ENCODE results near the gene GLI1. TPM values are rescaled to one million over a fixed set of nuclear protein-coding genes. Genes with fewer than 3 reads are reported as not detected.

GLI1 gene
- total RNA-seq, 5 donors from 2014 or later (not counting 1 experiment from before 2014, with no cell fraction given), result 0.53 to 1.6 (median 0.82) TPM

DNA sequence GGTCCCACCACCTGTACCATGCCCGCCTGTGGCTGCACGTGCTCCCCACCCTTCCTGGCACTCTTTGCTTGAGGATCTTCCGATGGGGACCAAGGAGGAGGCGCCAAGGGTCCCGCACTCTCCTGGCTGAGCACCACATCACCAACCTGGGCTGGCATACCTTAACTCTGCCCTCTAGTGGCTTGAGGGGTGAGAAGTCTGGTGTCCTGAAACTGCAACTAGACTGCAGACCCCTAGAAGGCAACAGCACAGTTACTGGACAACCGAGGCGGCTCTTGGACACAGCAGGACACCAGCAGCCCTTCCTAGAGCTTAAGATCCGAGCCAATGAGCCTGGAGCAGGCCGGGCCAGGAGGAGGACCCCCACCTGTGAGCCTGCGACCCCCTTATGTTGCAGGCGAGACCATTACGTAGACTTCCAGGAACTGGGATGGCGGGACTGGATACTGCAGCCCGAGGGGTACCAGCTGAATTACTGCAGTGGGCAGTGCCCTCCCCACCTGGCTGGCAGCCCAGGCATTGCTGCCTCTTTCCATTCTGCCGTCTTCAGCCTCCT lies 3.4 kb upstream of the GLI1 start:
- H3K27ac Mint-ChIP-seq, result no peak overlapping the region
- H3K4me1 ChIP-seq (ENCODE audit: control insufficient read depth in 1 of 2, extremely low read depth in 1 of 2, insufficient read depth in 2 of 2, low read length in 2 of 2), result peaks cover 9 to 40% of the 10 kb centered on the region in 2 experiments
- H3K27me3 Mint-ChIP-seq, result peaks cover 0 to 9% of the 10 kb centered on the region in 2 donors
- WGBS (ENCODE audit: insufficient coverage), result 51% methylated on average over 12 of the region's 15 CpGs
- H3K4me1 Mint-ChIP-seq, result peaks cover 24 to 42% (median 28%) of the 10 kb centered on the region in 3 donors
- H3K36me3 Mint-ChIP-seq, result no peaks in the 10 kb centered on the region
- H3K27me3 ChIP-seq (replicated peaks in 1 of 2; ENCODE audit: control insufficient read depth in 2 of 2, extremely low read depth in 1 of 2, insufficient read depth in 2 of 2, low read length in 1 of 2), result peaks cover 0 to 41% of the 10 kb centered on the region in 2 experiments
- H3K9me3 ChIP-seq, result no peaks in the 10 kb centered on the region
- H3K9me3 Mint-ChIP-seq, result no peaks in the 10 kb centered on the region
- no peaks in the 10 kb centered on the region for H3K36me3 ChIP-seq (ENCODE audit: control insufficient read depth in 2 of 2, extremely low read depth in 1 of 2, insufficient read depth in 1 of 2, low read length in 1 of 2)
- H3K4me3 Mint-ChIP-seq, result peak overlapping the region in 2 of 3 donors; percentile 28 to 42
- no peak overlapping the region for H3K27ac ChIP-seq (ENCODE audit: low read length)
- ATAC-seq (replicated peaks in 1 of 4) (peak in 1 of 4 experiments; percentile 17), DNase-seq (peak in 13 of 35 experiments; percentile 22 to 70 (median 40))
- H3K4me3 ChIP-seq (ENCODE audit: control insufficient read depth in 1 of 2, extremely low read depth in 1 of 2, low read length in 1 of 2), result no peak overlapping the region
- ChIA-PET POLR2A (interaction anchor here in 1 of 2 donors (0.5 to 0.6 kb wide), 2 partner anchors 8 to 24 kb away, joined by 3 to 7 read pairs; partner anchors contain the start of gene ARHGAP9), CTCF (interaction anchor here in 1 of 2 donors (0.5 to 1.2 kb wide), 3 partner anchors 35 to 68 kb away, joined by 3 to 5 read pairs (median 4); no protein-coding TSS in a partner anchor)

- WGBS (ENCODE audit: insufficient coverage), result 93% methylated on average over 3 of the region's 6 CpGs
- POLR2A ChIA-PET, result no interaction called here
- Mint-ChIP-seq H3K4me1 (peaks cover 27 to 49% (median 33%) of the 10 kb centered on the region in 3 donors), H3K36me3 (no peaks in the 10 kb centered on the region), H3K9me3 (no peaks in the 10 kb centered on the region), H3K4me3 (no peak overlapping the region), H3K27ac (no peak overlapping the region), H3K27me3 (peaks cover 0 to 12% of the 10 kb centered on the region in 2 donors)
- DNase-seq, result no peak
- H3K4me1 ChIP-seq (ENCODE audit: control insufficient read depth in 1 of 2, extremely low read depth in 1 of 2, insufficient read depth in 2 of 2, low read length in 2 of 2), result peaks cover 13 to 47% of the 10 kb centered on the region in 2 experiments
- ATAC-seq (replicated peaks in 1 of 4), result no peak
- CTCF ChIA-PET, result interaction anchor here (0.5 to 1.2 kb wide), 3 partner anchors 35 to 192 kb away, joined by 3 to 5 read pairs (median 3); no protein-coding TSS in a partner anchor
- no peak overlapping the region for H3K27ac ChIP-seq (ENCODE audit: low read length)
- H3K9me3 ChIP-seq, result no peaks in the 10 kb centered on the region
- H3K36me3 ChIP-seq (ENCODE audit: control insufficient read depth in 2 of 2, extremely low read depth in 1 of 2, insufficient read depth in 1 of 2, low read length in 1 of 2), result no peaks in the 10 kb centered on the region
- no peak overlapping the region for H3K4me3 ChIP-seq (ENCODE audit: control insufficient read depth in 1 of 2, extremely low read depth in 1 of 2, low read length in 1 of 2)
- peaks cover 0 to 46% of the 10 kb centered on the region in 2 experiments for H3K27me3 ChIP-seq (replicated peaks in 1 of 2; ENCODE audit: control insufficient read depth in 2 of 2, extremely low read depth in 1 of 2, insufficient read depth in 2 of 2, low read length in 1 of 2)
Observed at GRCh38 chr12:57456737-57457490, 2.7 kb upstream of the GLI1 start.

DNA sequence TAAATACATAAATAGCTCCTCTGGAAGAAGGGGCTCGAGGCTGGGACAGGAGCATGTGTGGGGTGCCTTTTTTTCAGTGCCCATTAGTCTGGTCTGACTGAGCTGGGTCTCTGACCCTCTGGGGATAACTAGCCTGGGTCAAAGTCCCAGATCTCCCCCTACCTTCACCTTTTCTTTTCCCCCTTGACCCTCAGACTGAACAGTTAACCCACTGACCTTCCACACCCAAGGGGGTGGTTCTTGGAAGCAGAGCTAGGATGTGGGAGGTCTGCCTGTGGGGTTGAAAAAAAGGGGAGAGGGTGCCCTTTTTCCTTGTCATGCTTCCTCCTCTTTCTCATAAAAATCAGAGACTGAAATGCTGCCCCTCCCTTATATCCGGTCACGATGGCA lies 925 bp upstream of the GLI1 start:
- H3K4me1 Mint-ChIP-seq, result peaks cover 38 to 59% (median 46%) of the 10 kb centered on the region in 3 donors
- no peaks in the 10 kb centered on the region for H3K9me3 Mint-ChIP-seq
- ATAC-seq (replicated peaks in 1 of 4) (no peak), DNase-seq (no peak)
- ChIA-PET POLR2A (interaction anchor here in 1 of 2 donors (0.7 to 1.1 kb wide), 4 partner anchors 20 to 54 kb away, joined by 3 to 5 read pairs (median 3); no protein-coding TSS in a partner anchor), CTCF (interaction anchor here (0.5 to 5.8 kb wide), 39 partner anchors 8 to 796 kb away, joined by 3 to 53 read pairs (median 4); partner anchors contain the start of genes ARHGAP9 (in 2 of the 2) and SHMT2 (in 1 of the 2))
- H3K27me3 Mint-ChIP-seq, result peaks cover 0 to 18% of the 10 kb centered on the region in 2 donors
- peak overlapping the region; percentile 73 for H3K27ac ChIP-seq (ENCODE audit: low read length)
- no peaks in the 10 kb centered on the region for H3K9me3 ChIP-seq
- WGBS (ENCODE audit: insufficient coverage), result no CpG with 5 or more reads among the region's 3 CpGs
- H3K4me1 ChIP-seq (ENCODE audit: control insufficient read depth in 1 of 2, extremely low read depth in 1 of 2, insufficient read depth in 2 of 2, low read length in 2 of 2), result peaks cover 16 to 58% of the 10 kb centered on the region in 2 experiments
- peak overlapping the region; percentile 92 to 93 for H3K4me3 ChIP-seq (ENCODE audit: control insufficient read depth in 1 of 2, extremely low read depth in 1 of 2, low read length in 1 of 2)
- no peaks in the 10 kb centered on the region for H3K36me3 Mint-ChIP-seq
- H3K4me3 Mint-ChIP-seq, result peak overlapping the region; percentile 81 to 95 (median 94)
- H3K27ac Mint-ChIP-seq, result peak overlapping the region; percentile 95 to 97
- H3K27me3 ChIP-seq (replicated peaks in 1 of 2; ENCODE audit: control insufficient read depth in 2 of 2, extremely low read depth in 1 of 2, insufficient read depth in 2 of 2, low read length in 1 of 2), result peaks cover 0 to 36% of the 10 kb centered on the region in 2 experiments
- no peaks in the 10 kb centered on the region for H3K36me3 ChIP-seq (ENCODE audit: control insufficient read depth in 2 of 2, extremely low read depth in 1 of 2, insufficient read depth in 1 of 2, low read length in 1 of 2)

GRCh38 chr12:57459055-57459749 lies 383 bp upstream of the GLI1 start:
- peak overlapping the region; percentile 81 to 95 (median 94) for H3K4me3 Mint-ChIP-seq
- Histone ChIP-seq H3K27me3 (replicated peaks in 1 of 2; ENCODE audit: control insufficient read depth in 2 of 2, extremely low read depth in 1 of 2, insufficient read depth in 2 of 2, low read length in 1 of 2) (peaks cover 0 to 39% of the 10 kb centered on the region in 2 experiments), H3K36me3 (ENCODE audit: control insufficient read depth in 2 of 2, extremely low read depth in 1 of 2, insufficient read depth in 1 of 2, low read length in 1 of 2) (no peaks in the 10 kb centered on the region), H3K27ac (ENCODE audit: low read length) (peak overlapping the region; percentile 73), H3K9me3 (no peaks in the 10 kb centered on the region), H3K4me3 (ENCODE audit: control insufficient read depth in 1 of 2, extremely low read depth in 1 of 2, low read length in 1 of 2) (peak overlapping the region; percentile 92 to 93), H3K4me1 (ENCODE audit: control insufficient read depth in 1 of 2, extremely low read depth in 1 of 2, insufficient read depth in 2 of 2, low read length in 2 of 2) (peaks cover 16 to 58% of the 10 kb centered on the region in 2 experiments)
- ChIA-PET POLR2A (interaction anchor here (0.6 to 1.1 kb wide), 5 partner anchors 19 to 54 kb away, joined by 3 to 5 read pairs (median 3); no protein-coding TSS in a partner anchor), CTCF (interaction anchor here (0.5 to 5.8 kb wide), 40 partner anchors 9 to 797 kb away, joined by 3 to 53 read pairs (median 4); partner anchors contain the start of genes ARHGAP9 (in 2 of the 2) and SHMT2 (in 1 of the 2))
- peak; percentile 75 to 78 (median 78) for ATAC-seq (replicated peaks in 1 of 4)
- H3K4me1 Mint-ChIP-seq, result peaks cover 38 to 59% (median 46%) of the 10 kb centered on the region in 3 donors
- no peaks in the 10 kb centered on the region for H3K9me3 Mint-ChIP-seq
- no peaks in the 10 kb centered on the region for H3K36me3 Mint-ChIP-seq
- DNase-seq, result peak; percentile 86 to 97 (median 92)
- H3K27me3 Mint-ChIP-seq, result peaks cover 0 to 18% of the 10 kb centered on the region in 2 donors
- 1% methylated on average over 17 of the region's 24 CpGs for WGBS (ENCODE audit: insufficient coverage)
- peak overlapping the region; percentile 95 to 97 for H3K27ac Mint-ChIP-seq

- 1% methylated on average over 6 of the region's 6 CpGs for WGBS (ENCODE audit: insufficient coverage)
- ChIA-PET POLR2A (interaction anchor here in 1 of 2 donors (0.6 kb wide), 1 partner anchor 238 kb away, joined by 3 read pairs; no protein-coding TSS in a partner anchor), CTCF (interaction anchor here (0.7 to 5.8 kb wide), 4 partner anchors 14 to 24 kb away, joined by 3 to 53 read pairs (median 3); no protein-coding TSS in a partner anchor)
- peaks cover 0 to 33% of the 10 kb centered on the region in 2 experiments for H3K27me3 ChIP-seq (replicated peaks in 1 of 2; ENCODE audit: control insufficient read depth in 2 of 2, extremely low read depth in 1 of 2, insufficient read depth in 2 of 2, low read length in 1 of 2)
- H3K27ac Mint-ChIP-seq, result peak overlapping the region; percentile 4 to 9
- peaks cover 38 to 59% (median 51%) of the 10 kb centered on the region in 3 donors for H3K4me1 Mint-ChIP-seq
- no peaks in the 10 kb centered on the region for H3K9me3 ChIP-seq
- H3K4me1 ChIP-seq (ENCODE audit: control insufficient read depth in 1 of 2, extremely low read depth in 1 of 2, insufficient read depth in 2 of 2, low read length in 2 of 2), result peaks cover 16 to 58% of the 10 kb centered on the region in 2 experiments
- H3K36me3 Mint-ChIP-seq, result no peaks in the 10 kb centered on the region
- H3K4me3 ChIP-seq (ENCODE audit: control insufficient read depth in 1 of 2, extremely low read depth in 1 of 2, low read length in 1 of 2), result peak overlapping the region in 1 of 2 donors; percentile 53
- ATAC-seq (replicated peaks in 1 of 4), result no peak
- H3K9me3 Mint-ChIP-seq, result no peaks in the 10 kb centered on the region
- peaks cover 0 to 18% of the 10 kb centered on the region in 2 donors for H3K27me3 Mint-ChIP-seq
- no peak overlapping the region for H3K27ac ChIP-seq (ENCODE audit: low read length)
- no peaks in the 10 kb centered on the region for H3K36me3 ChIP-seq (ENCODE audit: control insufficient read depth in 2 of 2, extremely low read depth in 1 of 2, insufficient read depth in 1 of 2, low read length in 1 of 2)
- peak overlapping the region; percentile 72 to 81 (median 77) for H3K4me3 Mint-ChIP-seq
- DNase-seq, result peak in 2 of 35 experiments; percentile 32 to 44
Observed at GRCh38 chr12:57460468-57460784, 841 bp downstream of the GLI1 start.
